Neural progenitor cell (in vitro differentiated cells): Measurements from ENCODE around the gene RAP1A.

ENCODE experiments used
- EZH2 ChIP-seq: fragments of 200-600 bp; sonication (generic); IDR thresholded peaks from 2 replicates; pipeline ENCODE4 v1.6.1; 2017; ENCODE audit warnings: antibody characterized with exemption, mild to moderate bottlenecking, moderate library complexity
- TF ChIP-seq, protein P1 (sequence below): fragments of 200-600 bp; sonication (generic); IDR thresholded peaks from 2 replicates; pipeline ENCODE4 v1.5.1; 2017; ENCODE audit warnings: antibody characterized with exemption, mild to moderate bottlenecking

DNA sequence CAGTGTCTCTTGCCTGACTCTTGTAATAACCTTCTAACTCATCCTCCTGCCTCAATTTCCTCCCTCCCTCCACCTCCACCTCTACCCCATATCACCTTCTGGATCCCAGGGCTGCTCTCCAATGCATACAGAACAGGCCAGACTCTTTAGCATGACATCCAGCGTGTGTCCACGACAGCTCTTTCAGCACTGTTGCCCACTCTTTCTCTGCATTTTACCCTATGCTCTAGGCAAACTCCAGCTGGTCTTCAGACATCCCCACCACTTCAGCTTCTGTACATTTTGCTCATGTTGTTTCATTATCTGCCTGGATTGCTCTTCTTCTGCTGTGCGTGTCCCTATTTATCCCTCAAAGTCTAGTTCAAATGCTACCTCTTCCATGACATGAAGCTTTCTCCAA, 114.8 kb downstream of the RAP1A start:
- TF ChIP-seq, protein P1, sequence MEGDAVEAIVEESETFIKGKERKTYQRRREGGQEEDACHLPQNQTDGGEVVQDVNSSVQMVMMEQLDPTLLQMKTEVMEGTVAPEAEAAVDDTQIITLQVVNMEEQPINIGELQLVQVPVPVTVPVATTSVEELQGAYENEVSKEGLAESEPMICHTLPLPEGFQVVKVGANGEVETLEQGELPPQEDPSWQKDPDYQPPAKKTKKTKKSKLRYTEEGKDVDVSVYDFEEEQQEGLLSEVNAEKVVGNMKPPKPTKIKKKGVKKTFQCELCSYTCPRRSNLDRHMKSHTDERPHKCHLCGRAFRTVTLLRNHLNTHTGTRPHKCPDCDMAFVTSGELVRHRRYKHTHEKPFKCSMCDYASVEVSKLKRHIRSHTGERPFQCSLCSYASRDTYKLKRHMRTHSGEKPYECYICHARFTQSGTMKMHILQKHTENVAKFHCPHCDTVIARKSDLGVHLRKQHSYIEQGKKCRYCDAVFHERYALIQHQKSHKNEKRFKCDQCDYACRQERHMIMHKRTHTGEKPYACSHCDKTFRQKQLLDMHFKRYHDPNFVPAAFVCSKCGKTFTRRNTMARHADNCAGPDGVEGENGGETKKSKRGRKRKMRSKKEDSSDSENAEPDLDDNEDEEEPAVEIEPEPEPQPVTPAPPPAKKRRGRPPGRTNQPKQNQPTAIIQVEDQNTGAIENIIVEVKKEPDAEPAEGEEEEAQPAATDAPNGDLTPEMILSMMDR = no peak
- TF ChIP-seq EZH2 = no peak
